Muscle of arm (tissue), 12 donors: ENCODE data around the gene RBM10. TPM values are rescaled to one million over a fixed set of nuclear protein-coding genes. Genes with fewer than 3 reads are reported as not detected.

ENCODE experiments used
- DNase-seq: peaks from one replicate; pipeline ENCODE4 v3.0.0-alpha.2; 2013
- polyA plus RNA-seq, 12 donors: library from polyadenylated mRNA; unstranded; fragments of 120-200 nt; gene quantifications; one replicate each; pipeline ENCODE4 v1.2.1, GENCODE V29; 2013; ENCODE audit not compliant: insufficient read length in 12 of 12

Gene RBM10
- polyA plus RNA-seq, 12 donors: 28.7 to 55.3 (median 33.6) TPM; not detected in 1

DNA sequence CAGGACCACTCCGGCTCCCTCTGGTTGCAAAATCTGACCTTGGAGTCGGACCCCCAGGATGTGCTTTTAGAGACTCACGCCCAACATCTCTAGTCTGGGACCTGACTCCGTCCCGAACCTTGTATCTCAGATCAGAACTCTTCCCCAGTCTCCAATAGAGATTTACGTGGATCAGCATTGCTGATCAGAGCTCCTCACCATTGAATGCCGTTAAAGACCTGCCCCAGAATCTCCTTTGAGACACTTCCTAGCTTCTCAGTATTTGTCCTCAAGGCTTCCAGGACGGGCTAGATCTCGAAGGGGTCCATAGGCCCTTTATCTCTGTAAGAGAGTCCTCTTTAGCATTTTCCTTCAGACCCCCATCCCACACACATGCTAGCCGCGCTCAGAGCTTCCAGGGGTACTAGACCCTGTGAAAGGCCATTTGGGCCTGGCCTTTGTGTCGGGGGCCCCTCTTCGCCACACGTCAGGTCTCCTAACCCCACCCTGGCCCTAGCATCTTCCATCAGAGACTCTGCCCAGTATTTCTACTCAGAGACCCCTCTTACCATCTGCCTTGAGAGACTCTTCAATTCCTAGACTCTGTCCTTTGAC is 49.3 kb downstream of the RBM10 start:
- no peak for DNase-seq

DNA sequence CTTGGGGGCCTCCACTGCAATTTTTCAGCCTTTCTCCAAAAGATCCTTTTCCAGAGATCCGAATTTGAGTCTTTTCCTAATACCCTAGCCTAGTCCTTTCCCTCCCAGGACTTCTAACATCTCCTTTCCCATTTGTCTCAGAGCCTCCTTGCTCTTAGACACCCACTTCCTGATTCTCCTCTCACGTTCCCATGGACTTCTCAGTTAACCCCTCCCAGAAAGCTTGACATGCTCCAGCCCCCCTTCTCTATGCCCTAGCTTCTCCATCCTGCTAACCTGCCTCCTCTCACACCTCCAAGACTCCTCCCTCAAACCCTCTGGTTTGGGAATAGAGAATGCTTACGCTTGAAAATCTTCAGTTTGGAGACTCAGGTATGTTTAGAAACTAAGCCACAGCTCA is 51.1 kb downstream of the RBM10 start:
- DNase-seq: no peak

- no peak for DNase-seq
Measured at GRCh38 chrX:47197526-47197925, 52.5 kb downstream of the RBM10 start.

DNA sequence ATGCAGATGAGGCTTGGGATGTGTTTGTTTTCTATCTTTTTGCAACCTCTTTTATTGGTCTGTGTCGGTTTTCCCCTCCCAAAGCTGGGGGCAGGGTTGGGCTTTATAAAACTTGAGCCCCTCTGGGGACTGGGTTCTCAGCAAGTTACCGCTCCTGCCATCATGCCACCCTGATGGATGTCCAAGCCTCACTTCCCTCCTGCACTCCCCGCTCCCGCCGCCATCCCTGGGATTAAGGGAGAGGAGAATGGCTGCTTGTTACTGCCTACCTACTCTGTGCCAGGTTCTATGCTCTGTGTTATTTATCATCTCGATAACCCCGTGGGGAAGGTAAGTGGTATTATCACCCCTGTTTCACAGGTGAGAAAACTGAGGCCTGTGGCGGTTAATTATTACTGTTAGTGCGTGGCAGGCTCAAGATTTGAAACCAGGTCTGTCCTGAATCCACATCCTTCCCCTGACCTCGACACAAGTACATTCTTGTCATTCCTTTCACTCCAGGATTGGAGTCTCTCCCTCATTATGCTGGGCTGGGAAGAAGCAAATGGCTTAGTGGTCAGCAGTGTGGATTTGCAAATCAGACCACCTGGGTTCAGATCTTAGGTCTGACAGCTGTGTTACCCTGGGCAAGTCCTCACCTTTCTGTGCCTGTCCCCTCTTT is 53.1 kb downstream of the RBM10 start:
- no peak for DNase-seq

DNA sequence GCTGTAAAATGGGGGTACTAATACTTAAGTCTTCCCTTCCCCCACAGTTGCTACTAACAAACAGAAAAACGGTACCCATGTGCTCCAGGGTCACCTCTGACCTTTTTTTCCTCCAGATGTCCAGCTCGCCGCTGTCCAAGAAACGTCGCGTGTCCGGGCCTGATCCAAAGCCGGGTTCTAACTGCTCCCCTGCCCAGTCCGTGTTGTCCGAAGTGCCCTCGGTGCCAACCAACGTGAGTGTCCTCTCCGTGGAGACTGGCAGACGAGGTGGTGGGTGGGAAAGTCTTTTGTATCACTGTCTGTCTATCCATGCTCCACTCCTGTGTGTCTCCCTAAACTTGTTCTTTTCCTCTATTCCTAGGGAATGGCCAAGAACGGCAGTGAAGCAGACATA is 53.7 kb downstream of the RBM10 start:
- no peak for DNase-seq

- DNase-seq: no peak
Measured at GRCh38 chrX:47199286-47199685, 54.3 kb downstream of the RBM10 start.

GRCh38 chrX:47200385-47201150 is 55.5 kb downstream of the RBM10 start:
- DNase-seq: no peak

- DNase-seq: no peak
Measured at GRCh38 chrX:47201345-47201944, 56.4 kb downstream of the RBM10 start.

DNA sequence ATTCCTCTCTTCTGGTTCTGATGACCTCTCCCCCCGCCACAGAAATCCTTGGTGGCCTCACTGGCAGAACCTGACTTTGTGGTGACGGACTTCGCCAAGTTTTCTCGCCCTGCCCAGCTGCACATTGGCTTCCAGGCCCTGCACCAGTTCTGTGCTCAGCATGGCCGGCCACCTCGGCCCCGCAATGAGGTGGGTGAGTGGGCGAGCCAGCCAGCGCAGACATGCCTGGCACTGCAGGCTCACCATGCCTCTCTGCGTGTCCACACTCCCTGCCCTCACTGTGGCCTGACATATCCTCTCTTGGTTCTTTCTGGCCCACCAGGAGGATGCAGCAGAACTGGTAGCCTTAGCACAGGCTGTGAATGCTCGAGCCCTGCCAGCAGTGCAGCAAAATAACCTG is 57.3 kb downstream of the RBM10 start:
- DNase-seq: no peak

- DNase-seq: no peak
Measured at GRCh38 chrX:47202877-47203276, 57.9 kb downstream of the RBM10 start.

- DNase-seq: no peak
Measured at GRCh38 chrX:47204970-47205369, 59.9 kb downstream of the RBM10 start.

- no peak for DNase-seq
Measured at GRCh38 chrX:47206316-47206715, 61.3 kb downstream of the RBM10 start.

DNA sequence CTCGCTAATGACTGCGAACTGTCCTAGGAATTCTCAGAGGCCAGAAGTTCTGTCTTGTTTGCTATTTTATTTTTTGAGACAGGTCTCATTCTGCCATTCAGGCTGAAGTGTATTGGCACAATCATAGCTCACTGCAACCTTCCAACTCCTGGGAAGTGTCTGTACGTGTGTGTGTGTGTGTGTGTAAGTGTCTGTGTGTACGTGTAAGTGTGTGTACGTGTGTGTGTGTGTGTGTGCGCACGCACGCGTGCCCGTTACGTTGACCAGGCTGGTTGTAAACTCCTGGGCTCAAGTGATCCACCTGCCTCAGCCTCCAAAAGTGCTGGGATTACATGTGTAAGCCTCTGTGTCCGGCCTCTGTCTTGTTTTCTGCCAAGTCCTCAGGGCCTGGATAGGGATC is 63.1 kb downstream of the RBM10 start:
- DNase-seq: no peak

- no peak for DNase-seq
Measured at GRCh38 chrX:47209508-47210238, 64.7 kb downstream of the RBM10 start.

DNA sequence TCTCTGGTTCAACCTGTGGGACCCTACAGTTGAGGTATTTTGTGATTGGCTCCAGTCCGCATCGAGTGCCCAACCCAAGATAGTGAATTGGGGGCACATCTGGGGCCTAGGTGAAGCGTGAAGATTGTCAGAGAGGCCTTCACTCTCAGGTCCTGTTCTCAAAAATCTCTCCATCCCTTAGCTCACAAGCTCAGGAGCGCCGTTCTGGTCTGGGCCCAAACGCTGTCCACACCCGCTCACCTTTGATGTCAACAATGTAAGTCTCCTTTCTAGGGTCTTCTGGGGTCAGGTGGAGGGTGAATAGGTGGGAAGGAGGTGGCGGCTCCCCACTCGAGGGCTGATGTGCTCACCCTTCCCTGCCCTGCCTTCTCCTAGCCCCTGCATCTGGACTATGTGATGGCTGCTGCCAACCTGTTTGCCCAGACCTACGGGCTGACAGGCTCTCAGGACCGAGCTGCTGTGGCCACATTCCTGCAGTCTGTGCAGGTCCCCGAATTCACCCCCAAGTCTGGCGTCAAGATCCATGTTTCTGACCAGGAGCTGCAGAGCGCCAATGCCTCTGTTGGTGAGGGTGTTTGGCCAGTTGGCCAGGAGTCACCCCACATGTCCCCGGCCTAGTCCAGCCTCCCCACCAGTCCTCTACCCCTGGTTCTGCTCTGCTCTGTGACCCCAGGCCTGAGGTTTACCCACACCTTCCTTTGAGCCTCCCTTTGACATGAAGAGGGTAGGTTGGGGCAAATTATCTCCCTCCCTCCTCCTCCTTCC is 65.8 kb downstream of the RBM10 start:
- no peak for DNase-seq

GRCh38 chrX:47212381-47213293 is 67.6 kb downstream of the RBM10 start:
- no peak for DNase-seq

- no peak for DNase-seq
Measured at GRCh38 chrX:47214435-47215077, 69.5 kb downstream of the RBM10 start.

DNA sequence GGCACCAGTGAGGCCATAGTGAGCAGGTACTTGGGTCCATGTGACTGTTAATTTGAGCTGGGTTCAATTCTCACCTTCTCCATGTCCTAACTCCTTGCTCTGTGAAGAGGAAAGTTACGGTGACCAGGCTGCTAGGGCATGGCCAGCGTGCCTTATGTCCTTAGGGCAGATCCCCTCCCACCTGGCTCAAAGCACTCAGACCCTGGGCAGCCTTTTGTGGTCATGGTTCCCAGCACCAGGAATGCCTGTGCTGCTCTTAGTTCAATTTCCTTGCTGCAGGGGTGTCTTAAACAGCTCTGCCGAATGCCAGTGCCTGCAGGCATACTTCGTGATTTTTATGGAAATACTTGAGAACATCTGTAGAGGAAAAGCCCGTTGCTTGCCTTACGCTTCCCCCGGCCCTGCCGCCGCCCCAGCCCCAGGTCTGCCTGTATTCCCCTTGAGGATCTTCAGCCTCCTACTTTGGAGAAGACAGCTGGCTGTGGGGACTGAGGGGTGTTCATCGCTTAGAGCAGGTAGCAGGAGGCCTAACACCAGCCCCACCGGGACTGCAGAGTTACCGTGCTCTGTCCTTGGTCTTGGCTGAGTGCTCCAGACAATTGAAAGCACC is 70.4 kb downstream of the RBM10 start:
- DNase-seq: no peak

DNA sequence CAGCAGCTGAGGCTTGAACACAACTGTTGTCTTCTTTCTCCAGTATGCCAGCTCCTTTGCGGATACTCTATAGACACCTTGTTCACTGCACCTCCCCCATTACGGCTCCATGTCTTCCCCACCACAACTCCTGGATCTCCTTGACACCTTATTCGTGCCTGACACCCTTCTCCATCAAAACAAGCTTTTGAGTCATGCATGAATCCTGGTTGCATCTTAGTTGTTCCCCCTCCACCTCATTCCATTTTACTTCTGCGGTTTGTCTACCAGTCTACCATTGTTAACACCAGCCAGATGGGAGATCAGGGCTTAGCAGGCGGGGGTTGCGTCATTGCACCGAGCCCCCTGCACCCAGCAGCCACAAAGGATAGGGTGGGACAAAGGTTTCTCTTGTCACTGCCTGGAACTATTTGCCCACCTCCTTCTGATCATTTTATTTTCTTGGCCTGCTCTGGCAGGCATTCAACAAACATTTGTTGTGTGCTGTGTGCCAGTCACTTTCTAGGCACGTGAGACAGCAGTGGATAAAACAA is 71.4 kb downstream of the RBM10 start:
- DNase-seq: no peak
